Loucy (cell line): ENCODE measurements around the gene TMTC3.

ENCODE experiments used
- CTCF ChIP-seq: fragments of 200-600 bp; sonication (generic); conservative IDR thresholded peaks from 2 replicates; pipeline ENCODE4 v1.5.1; 2014; ENCODE audit warnings: mild to moderate bottlenecking, antibody characterized with exemption, low read length
- EZH2phosphoT487 ChIP-seq: fragments of 200-600 bp; IDR thresholded peaks from 2 replicates; pipeline ENCODE4 v1.6.1; 2018; ENCODE audit warnings: antibody characterized with exemption, mild to moderate bottlenecking, moderate library complexity, borderline replicate concordance

GRCh38 chr12:88127855-88128254 lies 14.3 kb upstream of the TMTC3 start:
- no peak for TF ChIP-seq CTCF
- TF ChIP-seq EZH2phosphoT487 = no peak
